Measurements from ENCODE around the gene IL13RA2.

IL13RA2 gene

GRCh38 chrX:115018040-115018647, 728 bp upstream of the IL13RA2 start:
- no peak for TF ChIP-seq TAF1 (IDR thresholded peaks at IDR 0.05; ENCODE audit: borderline replicate concordance, insufficient read depth, low read length)
- no peak for TF ChIP-seq POLR2AphosphoS5 (IDR thresholded peaks at IDR 0.05; ENCODE audit: low read depth, low read length)
- TF ChIP-seq FOXP2 (optimal IDR thresholded peaks at IDR 0.05; ENCODE audit: borderline replicate concordance, extremely low read depth, extremely low read length, insufficient read depth), result no peak
- no peak for TF ChIP-seq SIN3A (IDR thresholded peaks at IDR 0.05; ENCODE audit: borderline replicate concordance, insufficient read depth, low read length)
- no peak for TF ChIP-seq REST (IDR thresholded peaks at IDR 0.05; ENCODE audit: insufficient read depth in 1 of 2, low read depth in 2 of 2, low read length in 2 of 2)

- TF ChIP-seq TAF1 (IDR thresholded peaks at IDR 0.05; ENCODE audit: borderline replicate concordance, insufficient read depth, low read length), result no peak
- no peak for TF ChIP-seq REST (IDR thresholded peaks at IDR 0.05; ENCODE audit: insufficient read depth in 1 of 2, low read depth in 2 of 2, low read length in 2 of 2)
- TF ChIP-seq FOXP2 (optimal IDR thresholded peaks at IDR 0.05; ENCODE audit: borderline replicate concordance, extremely low read depth, extremely low read length, insufficient read depth), result no peak
- TF ChIP-seq SIN3A (IDR thresholded peaks at IDR 0.05; ENCODE audit: borderline replicate concordance, insufficient read depth, low read length), result no peak
- no peak for TF ChIP-seq POLR2AphosphoS5 (IDR thresholded peaks at IDR 0.05; ENCODE audit: low read depth, low read length)
Observed at GRCh38 chrX:115013705-115014104, 3.7 kb downstream of the IL13RA2 start.

GRCh38 chrX:115011428-115011827, 6.0 kb downstream of the IL13RA2 start:
- no peak for TF ChIP-seq REST (IDR thresholded peaks at IDR 0.05; ENCODE audit: insufficient read depth in 1 of 2, low read depth in 2 of 2, low read length in 2 of 2)
- no peak for TF ChIP-seq TAF1 (IDR thresholded peaks at IDR 0.05; ENCODE audit: borderline replicate concordance, insufficient read depth, low read length)
- no peak for TF ChIP-seq SIN3A (IDR thresholded peaks at IDR 0.05; ENCODE audit: borderline replicate concordance, insufficient read depth, low read length)
- no peak for TF ChIP-seq POLR2AphosphoS5 (IDR thresholded peaks at IDR 0.05; ENCODE audit: low read depth, low read length)
- no peak for TF ChIP-seq FOXP2 (optimal IDR thresholded peaks at IDR 0.05; ENCODE audit: borderline replicate concordance, extremely low read depth, extremely low read length, insufficient read depth)

- TF ChIP-seq POLR2AphosphoS5 (IDR thresholded peaks at IDR 0.05; ENCODE audit: low read depth, low read length) (no peak), FOXP2 (optimal IDR thresholded peaks at IDR 0.05; ENCODE audit: borderline replicate concordance, extremely low read depth, extremely low read length, insufficient read depth) (no peak), REST (IDR thresholded peaks at IDR 0.05; ENCODE audit: insufficient read depth in 1 of 2, low read depth in 2 of 2, low read length in 2 of 2) (no peak), TAF1 (IDR thresholded peaks at IDR 0.05; ENCODE audit: borderline replicate concordance, insufficient read depth, low read length) (no peak), SIN3A (IDR thresholded peaks at IDR 0.05; ENCODE audit: borderline replicate concordance, insufficient read depth, low read length) (no peak)
Observed at GRCh38 chrX:114999906-115000305, 17.5 kb downstream of the IL13RA2 start.

Measured in PFSK-1 (cell line).